GM19452 (cell line): ENCODE data around the gene ADAMTS19.
"Not testable (repeated sequence)": the region's sequence is repeated elsewhere in the genome, so short reads cannot be mapped to it uniquely, and the experiment has no call there.

Source experiments
- ATAC-seq: cut with Tn5 transposase; IDR thresholded peaks from one replicate; pipeline ENCODE4 v1.9.1; 2021; ENCODE audit not compliant: unreplicated experiment

ADAMTS19 gene, protein sequence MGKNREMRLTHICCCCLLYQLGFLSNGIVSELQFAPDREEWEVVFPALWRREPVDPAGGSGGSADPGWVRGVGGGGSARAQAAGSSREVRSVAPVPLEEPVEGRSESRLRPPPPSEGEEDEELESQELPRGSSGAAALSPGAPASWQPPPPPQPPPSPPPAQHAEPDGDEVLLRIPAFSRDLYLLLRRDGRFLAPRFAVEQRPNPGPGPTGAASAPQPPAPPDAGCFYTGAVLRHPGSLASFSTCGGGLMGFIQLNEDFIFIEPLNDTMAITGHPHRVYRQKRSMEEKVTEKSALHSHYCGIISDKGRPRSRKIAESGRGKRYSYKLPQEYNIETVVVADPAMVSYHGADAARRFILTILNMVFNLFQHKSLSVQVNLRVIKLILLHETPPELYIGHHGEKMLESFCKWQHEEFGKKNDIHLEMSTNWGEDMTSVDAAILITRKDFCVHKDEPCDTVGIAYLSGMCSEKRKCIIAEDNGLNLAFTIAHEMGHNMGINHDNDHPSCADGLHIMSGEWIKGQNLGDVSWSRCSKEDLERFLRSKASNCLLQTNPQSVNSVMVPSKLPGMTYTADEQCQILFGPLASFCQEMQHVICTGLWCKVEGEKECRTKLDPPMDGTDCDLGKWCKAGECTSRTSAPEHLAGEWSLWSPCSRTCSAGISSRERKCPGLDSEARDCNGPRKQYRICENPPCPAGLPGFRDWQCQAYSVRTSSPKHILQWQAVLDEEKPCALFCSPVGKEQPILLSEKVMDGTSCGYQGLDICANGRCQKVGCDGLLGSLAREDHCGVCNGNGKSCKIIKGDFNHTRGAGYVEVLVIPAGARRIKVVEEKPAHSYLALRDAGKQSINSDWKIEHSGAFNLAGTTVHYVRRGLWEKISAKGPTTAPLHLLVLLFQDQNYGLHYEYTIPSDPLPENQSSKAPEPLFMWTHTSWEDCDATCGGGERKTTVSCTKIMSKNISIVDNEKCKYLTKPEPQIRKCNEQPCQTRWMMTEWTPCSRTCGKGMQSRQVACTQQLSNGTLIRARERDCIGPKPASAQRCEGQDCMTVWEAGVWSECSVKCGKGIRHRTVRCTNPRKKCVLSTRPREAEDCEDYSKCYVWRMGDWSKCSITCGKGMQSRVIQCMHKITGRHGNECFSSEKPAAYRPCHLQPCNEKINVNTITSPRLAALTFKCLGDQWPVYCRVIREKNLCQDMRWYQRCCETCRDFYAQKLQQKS

DNA sequence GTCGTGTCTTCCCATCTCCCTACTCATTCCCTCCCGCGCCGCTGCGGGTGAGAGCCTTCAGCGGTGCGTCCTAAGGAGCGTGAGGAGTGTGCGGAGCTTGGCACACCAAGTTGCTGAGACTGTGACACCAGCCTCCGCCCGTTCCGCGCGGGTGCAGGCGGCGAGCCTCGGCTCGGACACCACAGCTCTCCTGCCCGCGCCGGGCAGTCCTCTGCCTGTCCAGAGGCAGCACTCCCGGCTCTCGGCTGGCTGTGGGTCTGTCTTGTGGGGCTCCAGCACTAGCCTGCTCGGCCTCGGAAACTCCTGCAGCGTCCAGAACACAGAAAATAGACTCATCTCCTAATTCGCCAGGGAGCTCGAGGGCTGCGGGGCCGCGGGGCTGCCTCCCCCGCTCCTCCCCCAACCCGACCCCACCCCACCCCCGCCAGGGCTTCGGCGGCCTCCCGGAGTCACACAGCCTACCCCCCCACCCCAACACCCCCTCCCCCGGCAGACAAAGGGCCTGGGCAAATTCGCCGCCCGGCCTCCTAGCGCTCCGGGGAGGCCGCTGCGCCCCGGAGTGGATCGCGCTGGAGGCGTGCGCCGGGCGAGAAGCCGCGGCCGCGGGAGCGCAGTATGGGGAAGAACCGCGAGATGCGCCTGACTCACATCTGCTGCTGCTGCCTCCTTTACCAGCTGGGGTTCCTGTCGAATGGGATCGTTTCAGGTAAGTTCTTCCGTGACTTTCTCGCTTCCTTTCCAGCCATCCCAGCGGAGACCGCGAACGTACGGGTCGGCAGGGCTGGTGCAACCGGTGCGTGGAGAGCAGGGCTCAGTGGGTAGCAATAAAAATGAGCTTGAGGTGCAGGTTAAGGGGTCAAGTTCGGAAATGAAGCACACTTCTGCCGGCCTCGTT, at the start of gene ADAMTS19:
TSS of gene ADAMTS19 (plus strand) at position 522 of the 895 bp plus-strand sequence. CDS start at position 616, 94 bp downstream.
- ATAC-seq = no peak

DNA sequence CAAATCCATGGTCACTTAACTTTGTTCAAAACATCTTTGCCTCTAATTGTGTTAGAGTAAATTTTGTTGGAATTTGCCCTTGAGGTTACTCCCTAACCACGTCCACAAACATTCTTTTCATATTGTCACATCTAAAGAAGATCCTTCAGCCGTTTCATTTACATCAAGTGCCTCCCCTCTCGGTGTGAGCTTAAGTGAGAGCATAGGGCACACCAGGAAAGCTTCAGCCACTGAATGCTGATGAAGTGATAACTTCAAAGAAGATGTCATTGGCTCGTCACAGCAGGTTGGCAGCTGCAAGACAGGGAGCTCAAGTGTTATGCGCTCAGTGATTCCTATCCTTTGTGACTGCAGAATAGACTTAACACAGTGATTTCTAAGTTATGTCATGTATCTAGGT, 49.6 kb upstream of the ADAMTS19 start:
- ATAC-seq = no peak

DNA sequence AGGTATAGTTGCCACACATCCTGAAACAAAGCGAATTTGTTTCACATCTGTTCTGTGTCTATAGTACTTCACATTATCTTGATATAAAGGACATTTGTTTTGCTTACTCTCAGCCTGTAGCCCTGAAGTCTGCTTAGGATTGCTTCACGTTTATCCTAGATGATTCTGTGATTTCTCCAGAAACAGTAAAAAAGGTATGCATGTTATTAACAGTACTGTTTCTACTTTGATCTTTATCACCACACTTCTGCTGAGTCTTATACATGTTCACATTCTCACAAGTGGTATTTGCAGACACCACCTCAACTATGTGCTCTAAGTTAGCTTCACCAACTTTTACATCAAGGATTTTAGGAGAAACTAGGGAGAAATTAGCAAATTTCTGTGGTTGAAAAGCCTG, 47.4 kb upstream of the ADAMTS19 start:
- no peak for ATAC-seq

DNA sequence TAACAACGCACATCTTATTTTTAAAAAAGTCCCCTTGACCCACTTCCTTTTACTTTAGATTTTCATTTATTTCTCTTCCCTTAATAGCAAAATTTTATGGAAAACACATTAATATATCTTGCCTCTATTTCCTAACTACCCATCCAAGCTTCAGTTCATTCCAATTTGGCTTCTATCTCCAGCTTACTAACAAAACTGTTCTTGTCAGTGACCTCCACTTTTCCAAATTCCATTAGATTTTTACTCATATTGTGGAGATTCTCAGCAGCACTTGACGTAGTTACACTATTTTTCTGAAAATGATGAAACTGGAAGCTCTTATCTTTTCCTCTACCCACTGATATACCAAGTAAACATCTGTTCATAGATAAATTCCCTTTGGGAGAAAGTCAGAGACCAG, 46.5 kb upstream of the ADAMTS19 start:
- no peak for ATAC-seq

DNA sequence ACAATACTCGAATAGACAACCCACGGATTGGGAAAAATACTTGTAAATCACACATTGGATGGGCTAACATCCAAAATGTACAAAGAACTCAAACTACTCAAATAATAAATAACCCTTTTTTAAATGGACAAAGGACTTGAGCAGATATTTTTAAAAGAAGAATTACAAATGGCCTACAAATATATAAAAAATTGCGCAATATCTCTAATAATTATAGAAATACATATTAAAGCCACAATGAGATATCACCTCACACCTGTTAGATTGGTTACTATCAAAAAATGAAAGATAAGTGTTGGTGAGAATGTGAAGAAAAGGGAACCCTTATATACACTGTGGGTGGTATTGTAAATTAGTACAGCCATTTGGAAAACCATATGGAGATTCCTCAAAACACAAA, 40.8 kb upstream of the ADAMTS19 start:
- no peak for ATAC-seq

DNA sequence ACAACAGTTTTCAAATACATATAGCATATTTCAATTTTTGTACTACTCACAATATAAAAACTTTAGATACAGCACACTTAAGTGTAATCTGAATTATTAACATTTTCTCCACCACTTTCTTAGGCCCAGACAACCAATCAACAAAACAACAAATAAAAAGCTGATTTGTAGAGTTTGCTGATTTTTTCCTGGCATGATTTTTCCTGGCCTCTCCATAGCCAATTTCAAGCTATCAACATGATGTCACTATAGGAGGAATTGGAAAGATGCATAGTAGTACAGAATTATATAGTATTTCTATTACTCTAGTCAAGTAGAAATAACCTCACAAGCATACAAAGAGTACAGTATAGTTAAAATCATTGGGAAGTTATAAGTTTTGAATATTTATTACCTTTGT, 35.1 kb upstream of the ADAMTS19 start:
- ATAC-seq = no peak

DNA sequence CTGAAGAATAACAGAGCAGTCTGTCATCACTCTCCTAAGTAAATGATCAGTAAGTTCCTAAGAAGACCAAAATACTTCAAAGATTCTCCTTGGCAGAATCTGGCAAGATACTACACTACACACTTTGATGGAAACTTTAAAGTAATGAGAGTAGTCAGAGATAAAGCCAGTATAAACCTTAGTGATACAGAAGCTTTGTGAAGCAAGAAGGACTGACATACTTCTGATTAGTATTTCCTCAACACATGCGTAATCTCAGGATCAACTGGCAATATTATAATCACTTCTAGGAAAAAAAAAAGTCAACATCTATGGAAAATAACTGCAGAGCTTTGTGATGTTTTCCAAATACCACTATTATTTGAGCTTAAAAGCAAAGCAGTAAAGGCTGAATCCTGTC, 34.0 kb upstream of the ADAMTS19 start:
- no peak for ATAC-seq

DNA sequence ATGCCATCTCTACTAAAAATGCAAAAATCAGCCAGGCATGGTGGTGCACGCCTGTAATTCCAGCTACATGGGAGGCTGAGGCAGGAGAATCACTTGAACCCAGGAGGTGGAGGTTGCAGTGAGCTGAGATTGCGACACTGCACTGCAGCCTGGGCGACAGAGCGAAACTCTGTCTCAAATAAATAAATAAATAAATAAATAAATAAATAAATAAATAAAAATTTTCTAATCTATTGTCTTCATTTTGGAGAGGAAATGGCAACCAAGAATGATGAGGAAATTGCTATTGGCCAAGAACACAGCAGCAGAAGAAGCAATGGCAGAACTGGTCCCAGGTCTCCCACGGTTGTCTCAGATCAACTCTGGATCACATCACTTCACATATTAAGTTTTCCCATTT, 31.5 kb upstream of the ADAMTS19 start:
- ATAC-seq = not testable (repeated sequence)

DNA sequence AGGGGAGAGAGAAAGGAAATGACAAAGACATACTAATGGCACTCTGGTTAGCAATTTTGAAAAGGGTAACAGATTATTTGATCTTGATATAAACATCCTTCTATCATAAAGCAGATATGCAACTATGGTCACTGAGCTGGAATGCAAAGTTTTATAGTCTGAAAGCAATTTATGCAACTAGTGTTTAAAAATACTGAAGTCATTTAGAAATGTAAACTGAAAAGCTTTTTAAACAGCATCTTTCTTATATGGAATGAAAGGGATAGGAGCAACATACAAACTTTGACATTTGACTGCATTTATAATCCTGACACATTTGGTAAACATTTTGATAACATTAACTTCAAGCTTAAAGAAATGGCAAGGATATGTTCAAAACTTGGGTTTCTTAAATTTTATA, 28.7 kb upstream of the ADAMTS19 start:
- no peak for ATAC-seq

DNA sequence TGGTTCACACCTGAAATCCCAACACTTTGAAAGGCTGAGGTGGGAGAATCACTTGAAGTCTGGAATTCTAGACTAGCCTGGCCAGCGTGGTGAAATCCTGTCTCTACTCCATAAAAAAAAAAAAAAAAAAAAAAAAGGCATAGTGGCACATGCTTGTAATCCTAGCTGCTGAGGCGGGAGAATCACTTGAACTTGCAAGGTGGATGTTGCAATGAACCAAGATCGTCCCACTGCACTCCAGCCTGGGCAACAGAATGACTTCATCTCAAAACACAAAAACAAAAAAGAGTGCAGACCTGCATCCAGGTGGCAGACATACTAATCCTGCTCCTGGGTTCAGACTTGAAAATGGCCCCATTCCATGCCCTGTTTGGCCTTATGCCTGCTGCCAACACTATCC, 21.8 kb upstream of the ADAMTS19 start:
- ATAC-seq = no peak

DNA sequence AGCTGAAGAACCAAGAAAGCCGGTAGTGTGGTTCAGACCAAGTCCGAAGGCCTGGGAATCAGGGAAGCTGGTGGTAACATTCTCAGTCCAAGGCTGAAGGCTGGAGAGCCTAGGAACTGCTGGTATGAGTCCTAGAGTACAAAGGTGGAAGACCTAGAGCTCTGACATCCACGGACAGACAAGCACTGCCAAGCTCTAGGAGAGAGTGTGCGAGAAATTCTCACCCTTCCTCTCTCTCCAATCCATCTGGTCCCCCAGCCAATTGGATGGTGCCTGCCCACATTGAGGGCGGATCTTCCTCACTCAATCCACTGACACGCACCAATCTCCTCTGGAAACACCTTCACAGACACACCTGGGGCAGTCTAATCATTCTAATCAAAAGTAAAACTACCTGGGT, 19.7 kb upstream of the ADAMTS19 start:
- no peak for ATAC-seq

DNA sequence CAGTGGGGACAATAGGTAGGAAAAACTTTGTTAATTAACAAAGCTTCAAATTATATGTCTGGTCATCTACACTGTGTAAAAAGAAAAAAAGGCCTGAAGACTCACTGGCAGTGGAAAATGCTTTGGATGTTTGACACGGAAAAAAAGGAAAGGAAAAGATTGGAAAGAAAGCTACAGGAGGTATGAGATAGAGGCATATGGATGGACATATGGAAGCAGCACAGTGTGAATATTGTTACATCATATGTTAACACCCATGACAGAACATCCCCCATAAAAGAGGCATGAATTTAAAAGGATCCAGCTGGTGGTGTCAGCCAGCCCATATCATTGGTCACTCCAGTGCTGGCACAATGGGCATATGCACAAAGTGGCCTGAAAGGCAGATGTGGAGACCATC, 19.0 kb upstream of the ADAMTS19 start:
- ATAC-seq = no peak

DNA sequence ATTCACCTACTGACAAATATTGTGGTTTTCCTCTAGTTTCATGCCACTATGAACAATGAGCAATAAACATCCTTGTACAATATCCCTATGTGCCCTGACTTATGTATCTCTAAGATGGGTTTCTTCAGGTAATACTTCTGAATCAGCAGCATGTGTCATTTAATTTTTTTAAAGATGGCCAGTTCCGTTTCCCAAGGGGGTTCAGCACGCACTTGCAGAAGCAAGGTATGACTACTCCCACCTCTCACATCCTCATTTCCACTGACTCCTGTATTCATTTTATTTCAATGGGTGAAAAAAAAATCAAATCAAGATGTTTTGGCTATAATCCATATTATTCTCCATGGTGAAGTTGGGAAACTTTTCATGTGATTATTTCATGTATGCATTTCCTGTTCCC, 14.7 kb upstream of the ADAMTS19 start:
- ATAC-seq = no peak

DNA sequence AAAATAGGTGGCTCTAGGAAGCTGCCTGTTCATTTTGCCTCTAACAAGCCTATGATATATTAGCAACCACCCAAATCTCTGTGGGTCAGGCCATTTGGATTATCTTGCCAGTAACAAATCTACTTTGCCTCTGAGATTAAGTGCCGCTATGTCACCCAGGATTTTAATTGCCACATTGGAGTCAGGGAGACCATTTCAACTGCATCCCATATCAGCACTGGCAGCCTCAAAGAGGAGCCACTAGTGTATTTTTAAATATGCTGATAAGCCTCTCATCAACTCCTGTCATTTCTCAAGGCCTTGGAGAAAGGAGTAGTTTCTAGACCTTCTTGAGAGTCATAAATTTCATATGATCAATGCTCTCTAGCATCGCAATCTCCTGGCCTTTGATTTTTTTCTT, 12.1 kb upstream of the ADAMTS19 start:
- ATAC-seq = no peak

DNA sequence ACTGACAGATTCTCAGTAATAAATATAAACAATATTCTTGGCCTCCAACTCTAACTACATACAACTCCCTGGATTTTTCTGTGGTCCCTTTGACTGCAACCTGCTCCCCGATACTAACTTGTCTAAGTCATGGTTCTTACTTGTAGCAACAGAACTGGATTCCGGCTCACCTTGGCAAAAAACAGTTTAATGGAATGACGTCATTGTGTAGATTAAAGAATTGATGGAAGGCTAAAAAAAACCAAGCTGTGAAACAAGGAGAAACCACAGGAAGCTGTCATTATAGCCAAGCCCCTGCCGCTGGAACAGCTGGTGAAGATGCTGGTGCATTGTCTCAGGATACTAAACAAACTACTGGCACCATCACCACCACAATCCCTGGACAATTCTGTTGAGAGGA, 11.4 kb upstream of the ADAMTS19 start:
- no peak for ATAC-seq

DNA sequence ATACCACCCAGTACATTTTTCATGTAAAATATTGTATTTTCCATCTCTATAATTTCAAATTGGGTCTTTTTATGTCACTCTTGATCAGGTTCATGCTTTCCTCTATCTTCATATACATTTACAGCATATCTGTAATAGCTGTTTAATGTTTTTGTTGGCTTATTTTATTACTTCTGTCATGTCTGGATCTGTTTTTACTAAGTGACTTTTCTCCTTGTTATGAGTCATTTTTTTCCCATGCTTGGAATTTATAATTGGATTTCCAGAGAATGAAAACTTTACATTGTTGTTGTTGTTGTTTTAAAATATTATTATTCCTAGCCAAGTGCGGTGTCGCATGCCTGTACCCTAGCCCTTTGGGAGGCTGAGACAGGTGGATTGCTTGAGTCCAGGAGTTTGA, 5.6 kb upstream of the ADAMTS19 start:
- ATAC-seq = no peak

DNA sequence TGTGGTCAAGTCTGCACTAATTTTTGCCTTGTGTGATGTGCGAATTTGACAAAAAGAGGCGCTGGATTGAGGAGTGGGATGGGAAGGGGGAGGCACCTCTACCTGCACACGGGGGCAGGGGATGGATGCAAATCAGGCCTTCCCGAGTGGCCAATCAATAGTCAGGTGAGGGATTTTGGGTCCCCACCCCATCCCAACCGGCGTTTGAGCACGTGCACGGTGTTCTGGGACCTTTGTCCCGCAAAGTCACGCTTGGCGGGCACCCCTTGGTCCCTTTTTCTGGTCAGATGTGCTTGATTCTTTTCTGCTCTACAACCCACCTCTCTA, 685 bp upstream of the ADAMTS19 start:
- no peak for ATAC-seq

DNA sequence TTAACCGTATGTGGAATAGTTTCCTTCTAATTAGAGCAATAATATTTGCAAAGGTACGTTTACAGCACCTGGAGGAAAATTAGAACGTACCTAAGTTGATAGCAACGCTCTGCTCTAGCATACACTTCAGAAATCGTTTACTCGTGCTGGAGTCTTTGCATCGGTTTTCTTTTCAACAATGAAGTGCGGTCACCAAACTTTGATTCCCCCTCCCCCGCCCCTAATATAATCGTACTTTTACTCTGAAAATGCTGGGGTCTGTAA, 506 bp downstream of the ADAMTS19 start:
- ATAC-seq = no peak

DNA sequence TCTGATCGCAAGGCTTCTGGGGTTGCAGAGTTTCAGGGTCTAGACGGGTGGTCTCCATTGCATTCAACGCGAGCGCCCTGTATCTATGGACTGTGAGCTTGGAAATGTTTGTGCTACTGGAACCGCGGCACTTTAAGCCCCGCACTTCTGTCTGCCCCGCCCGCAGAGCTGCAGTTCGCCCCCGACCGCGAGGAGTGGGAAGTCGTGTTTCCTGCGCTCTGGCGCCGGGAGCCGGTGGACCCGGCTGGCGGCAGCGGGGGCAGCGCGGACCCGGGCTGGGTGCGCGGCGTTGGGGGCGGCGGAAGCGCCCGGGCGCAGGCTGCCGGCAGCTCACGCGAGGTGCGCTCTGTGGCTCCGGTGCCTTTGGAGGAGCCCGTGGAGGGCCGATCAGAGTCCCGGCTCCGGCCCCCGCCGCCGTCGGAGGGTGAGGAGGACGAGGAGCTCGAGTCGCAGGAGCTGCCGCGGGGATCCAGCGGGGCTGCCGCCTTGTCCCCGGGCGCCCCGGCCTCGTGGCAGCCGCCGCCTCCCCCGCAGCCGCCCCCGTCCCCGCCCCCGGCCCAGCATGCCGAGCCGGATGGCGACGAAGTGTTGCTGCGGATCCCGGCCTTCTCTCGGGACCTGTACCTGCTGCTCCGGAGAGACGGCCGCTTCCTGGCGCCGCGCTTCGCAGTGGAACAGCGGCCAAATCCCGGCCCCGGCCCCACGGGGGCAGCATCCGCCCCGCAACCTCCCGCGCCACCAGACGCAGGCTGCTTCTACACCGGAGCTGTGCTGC, 1.0 kb downstream of the ADAMTS19 start:
- peak; percentile 61 for ATAC-seq

DNA sequence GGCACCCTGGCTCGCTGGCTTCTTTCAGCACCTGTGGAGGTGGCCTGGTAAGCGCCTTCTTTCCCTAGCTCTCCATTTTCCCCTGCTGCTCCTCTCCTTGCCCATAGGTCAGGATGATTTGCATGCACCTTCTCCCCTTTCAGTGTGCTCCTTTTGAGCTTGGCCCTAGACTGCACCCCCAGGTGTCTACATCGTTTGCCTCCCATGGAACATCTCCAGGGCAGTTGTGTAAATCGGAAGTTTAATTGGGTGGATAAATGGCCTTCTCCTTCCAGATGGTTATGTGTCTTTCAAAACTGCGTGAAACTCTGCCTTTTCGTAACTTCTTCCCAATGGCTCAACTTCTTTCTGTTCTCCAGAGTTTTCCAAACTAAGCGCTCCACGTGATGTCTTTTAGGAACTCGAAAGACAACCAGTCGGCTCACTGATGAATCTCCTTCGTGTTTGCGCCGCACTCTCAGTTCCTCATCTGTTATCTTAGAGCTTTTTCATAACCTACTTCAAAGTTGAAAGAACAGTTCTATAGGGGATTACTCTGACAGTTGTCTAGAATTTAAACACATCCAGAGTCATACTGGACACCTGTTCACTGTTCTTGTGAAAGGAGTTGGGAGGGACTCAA, 1.7 kb downstream of the ADAMTS19 start:
- ATAC-seq = no peak
